GM18519 (cell line): ENCODE results near the gene SNCG.
"Not testable (repeated sequence)": the region's sequence is repeated elsewhere in the genome, so short reads cannot be mapped to it uniquely, and the experiment has no call there.

Source experiments
- ATAC-seq: cut with Tn5 transposase; IDR thresholded peaks from one replicate; pipeline ENCODE4 v1.9.1; 2021; ENCODE audit warnings: mild to moderate bottlenecking, moderate library complexity; ENCODE audit not compliant: unreplicated experiment, low FRiP score

SNCG gene

DNA sequence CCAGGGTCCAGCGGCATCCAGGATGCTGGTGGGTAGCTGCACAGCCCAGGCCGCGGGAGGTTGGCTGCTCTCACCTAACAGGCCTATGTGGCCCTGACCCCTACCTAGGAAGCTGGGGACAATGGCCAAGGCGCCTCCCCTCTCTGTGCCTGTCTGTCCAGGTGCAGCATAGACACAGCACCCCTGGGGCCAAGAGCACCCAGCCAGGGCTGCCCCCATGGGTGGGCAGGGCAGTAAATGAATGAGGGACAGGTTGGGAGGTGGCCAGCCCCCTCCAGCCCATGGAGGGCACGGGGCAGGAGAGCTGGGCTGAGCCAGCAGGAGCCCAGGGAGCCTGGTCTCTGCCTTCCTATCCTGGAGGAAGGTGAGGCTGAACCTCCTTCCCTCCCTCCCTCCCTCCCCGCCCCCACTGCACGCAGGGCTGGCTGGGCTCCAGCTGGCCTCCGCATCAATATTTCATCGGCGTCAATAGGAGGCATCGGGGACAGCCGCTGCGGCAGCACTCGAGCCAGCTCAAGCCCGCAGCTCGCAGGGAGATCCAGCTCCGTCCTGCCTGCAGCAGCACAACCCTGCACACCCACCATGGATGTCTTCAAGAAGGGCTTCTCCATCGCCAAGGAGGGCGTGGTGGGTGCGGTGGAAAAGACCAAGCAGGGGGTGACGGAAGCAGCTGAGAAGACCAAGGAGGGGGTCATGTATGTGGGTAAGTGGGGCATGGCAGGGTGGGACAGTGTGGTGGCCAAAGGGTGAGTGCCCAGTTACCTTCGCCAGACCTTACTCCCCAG, at the start of gene SNCG:
SNCG (plus strand) TSS at position 484 of the 785 bp plus-strand sequence; CDS start at position 583, 99 bp downstream.
- no peak for ATAC-seq

- ATAC-seq: no peak
These were observed 43.7 kb upstream of the SNCG start for GRCh38 chr10:86914734-86915133.

- ATAC-seq: no peak
These were observed 40.4 kb upstream of the SNCG start for GRCh38 chr10:86918022-86918471.

DNA sequence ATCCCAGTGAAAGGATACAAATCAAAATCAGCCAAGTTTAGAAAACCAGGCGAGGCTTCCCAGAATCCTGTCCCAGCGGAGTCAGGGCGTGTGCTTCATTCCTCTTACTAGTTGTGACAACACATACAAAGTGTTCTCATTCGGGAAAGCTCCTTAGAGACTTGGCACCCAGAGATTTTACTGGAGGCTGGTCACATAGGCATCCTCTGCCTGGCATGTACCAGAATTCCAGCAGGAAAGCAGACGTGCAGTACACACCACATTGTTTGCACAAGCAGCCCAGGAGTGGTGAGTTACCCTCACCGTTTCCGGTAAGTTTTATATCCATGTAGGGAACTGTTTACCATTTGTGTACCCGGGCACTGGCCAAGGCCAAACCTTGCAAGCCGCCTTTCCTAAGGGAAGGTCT, 35.8 kb upstream of the SNCG start:
- ATAC-seq: no peak

DNA sequence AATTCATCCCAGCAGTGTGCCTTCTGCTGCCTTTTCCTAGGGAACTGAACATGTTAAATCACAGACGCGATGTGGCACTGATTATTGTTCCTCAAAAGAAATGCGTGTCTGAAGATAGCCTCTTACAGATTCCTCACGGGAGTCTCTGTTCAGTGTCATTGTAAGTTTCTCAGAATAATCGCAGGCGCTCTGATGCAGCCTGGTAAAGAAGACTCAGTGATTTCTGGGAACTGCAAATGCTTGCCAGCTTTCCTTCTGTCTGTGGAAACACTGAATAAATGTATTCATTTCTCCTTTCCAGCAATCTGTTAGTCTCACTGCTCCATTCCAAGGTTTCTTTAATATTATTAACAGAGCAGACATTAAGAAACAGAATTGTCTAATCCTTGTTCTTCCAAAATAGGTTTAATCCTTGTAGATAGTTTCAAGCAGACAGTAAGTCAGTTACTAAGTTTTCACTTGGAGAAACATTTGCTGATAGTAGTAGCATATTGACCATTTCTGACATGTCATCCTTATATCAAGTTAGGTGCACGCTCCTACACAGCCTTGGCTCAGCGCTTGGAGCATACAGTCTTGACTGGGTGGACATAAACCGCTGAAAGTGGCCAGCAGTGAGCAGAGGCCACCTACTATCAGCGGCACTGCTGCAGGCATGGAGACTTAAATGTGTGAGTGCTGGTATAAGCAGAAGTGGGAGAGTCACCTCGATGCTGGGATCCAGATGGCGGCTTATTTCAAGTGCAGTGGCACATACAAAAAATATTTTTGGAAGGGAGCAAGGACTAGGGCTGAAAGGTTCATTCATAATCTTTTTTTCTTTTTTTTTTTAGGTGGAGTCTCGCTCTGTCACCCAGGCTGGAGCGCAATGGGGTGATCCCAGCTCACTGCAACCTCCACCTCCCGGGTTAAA, 28.7 kb upstream of the SNCG start:
- ATAC-seq: no peak

GRCh38 chr10:86931872-86932271, 26.5 kb upstream of the SNCG start:
- ATAC-seq: no peak

- ATAC-seq: no peak
These were observed 25.7 kb upstream of the SNCG start for GRCh38 chr10:86932674-86933073.

- ATAC-seq: not testable (repeated sequence)
These were observed 24.2 kb upstream of the SNCG start for GRCh38 chr10:86934162-86934711.

DNA sequence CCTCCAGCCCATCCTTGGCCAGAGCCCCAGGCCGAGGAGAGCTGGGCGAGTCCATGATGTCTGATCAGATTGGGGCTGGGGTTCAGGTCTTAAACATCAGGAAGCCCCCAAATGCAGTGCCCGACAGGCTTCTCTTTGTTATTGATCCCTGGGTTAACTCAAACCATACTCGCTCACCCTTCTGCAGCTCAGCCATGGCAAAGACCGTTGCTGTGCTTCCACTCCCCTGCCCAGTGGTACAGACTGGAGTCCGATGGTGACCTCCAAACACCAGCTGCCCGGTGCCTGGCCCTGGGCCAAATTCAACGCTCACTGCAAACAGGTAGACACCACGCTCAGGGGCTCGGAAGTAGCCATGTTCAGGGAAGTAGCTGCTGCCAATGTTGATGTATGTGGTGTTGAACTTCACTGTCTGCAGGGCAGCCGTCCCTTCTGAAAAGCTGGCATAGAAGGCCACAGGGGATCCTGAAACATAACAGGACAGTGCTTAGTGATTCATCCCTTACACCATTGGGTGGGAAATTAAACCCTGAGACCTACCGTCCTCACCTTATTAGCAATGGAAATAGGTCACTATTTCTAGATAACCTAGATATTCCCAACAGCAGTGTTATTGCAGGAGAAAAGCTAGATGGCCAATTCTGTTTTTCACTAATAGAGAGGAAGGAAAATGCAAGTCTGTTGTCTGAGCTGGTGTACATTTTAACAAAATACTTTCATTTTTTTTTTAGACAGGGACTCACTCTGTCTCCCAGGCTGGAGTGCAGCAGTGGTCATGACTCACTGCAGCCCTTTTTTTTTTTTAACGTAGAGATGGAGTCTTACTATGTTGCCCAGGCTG, 21.5 kb upstream of the SNCG start:
- no peak for ATAC-seq

GRCh38 chr10:86937502-86938154, 20.8 kb upstream of the SNCG start:
- ATAC-seq: no peak

- no peak for ATAC-seq
These were observed 20.1 kb upstream of the SNCG start for GRCh38 chr10:86938260-86938659.

GRCh38 chr10:86940076-86940475, 18.3 kb upstream of the SNCG start:
- not testable (repeated sequence) for ATAC-seq

DNA sequence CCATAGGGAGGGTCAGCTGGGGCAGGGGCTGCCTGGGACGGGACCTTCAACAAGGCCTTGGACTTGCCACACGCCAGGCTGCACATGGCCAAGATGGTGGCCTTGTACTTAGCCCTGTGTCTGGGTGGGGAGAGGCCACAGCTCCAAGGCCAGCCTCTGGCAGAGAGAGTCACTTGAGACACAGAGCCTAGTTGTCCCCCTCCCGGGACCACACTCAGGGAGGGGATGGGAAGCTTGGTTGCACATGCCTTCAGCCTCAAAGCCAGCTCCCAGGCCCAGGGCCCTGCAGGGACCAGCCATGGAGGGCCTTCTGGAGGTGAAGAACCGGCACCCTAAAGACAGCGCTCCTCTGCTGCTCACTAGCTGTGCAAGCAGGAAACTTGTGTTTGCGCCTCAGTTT, 17.7 kb upstream of the SNCG start:
- no peak for ATAC-seq

DNA sequence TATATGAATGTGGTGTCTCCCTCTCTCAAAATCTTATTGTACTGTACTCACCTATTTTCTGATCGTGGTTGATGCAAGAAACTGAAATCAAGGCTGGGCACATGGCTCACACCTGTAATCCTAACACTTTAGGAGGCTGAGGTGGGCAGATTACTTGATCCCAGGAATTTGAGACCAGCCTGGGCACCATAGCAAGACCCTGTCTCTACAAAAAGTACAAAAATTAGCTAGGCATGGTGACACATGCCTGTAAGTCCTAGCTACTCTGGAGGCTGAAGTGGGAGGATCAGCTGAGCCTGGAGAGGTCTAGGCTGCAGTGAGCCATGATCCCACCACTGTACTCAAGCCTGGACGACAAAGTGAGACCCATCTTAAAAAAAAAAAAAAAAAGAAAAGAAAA, 17.0 kb upstream of the SNCG start:
- no peak for ATAC-seq

GRCh38 chr10:86941991-86942421, 16.4 kb upstream of the SNCG start:
- ATAC-seq: no peak

DNA sequence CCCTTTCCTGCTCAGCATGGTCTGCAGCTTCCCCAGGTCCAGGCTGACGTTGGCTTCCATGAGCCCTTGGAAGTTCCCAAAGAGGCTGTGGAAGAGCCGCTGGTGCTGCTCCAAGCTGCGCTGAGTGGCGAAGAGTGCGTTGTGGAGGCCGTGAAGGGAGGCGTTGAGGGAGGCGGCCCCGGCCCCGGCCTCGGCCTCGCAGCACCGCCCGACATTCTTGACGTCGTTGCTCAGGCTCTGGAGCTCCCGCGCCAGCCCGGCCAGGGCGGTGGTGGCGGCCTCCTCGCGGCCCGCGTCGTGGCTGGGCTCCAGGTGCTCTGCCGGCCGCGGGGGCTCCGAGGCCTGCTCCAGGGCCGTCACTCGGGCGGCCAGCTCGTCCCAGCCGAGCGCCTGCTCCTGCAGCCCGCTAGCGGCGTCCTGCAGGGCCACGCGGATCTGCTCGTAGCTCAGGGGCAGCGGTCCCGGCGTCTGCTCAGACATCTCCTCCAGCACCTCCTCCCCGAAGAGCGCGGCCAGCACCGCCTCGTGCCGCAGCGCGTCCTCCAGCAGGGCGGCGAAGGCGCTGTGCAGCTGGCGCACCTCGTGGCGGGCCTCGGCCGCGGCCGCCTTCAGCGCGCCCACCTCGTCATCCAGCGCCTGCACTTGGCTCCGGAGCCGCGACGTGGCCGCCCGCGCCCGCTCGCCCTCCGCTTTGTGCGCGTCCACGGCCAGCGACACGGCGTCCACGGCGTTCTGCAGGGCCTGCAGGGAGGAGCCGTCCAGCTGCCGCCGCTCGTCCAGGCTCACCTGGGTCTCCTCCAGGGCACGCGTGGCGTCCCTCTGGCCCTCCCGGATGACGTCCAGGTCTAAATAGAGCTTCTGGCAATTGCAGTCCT, 15.7 kb upstream of the SNCG start:
- no peak for ATAC-seq

DNA sequence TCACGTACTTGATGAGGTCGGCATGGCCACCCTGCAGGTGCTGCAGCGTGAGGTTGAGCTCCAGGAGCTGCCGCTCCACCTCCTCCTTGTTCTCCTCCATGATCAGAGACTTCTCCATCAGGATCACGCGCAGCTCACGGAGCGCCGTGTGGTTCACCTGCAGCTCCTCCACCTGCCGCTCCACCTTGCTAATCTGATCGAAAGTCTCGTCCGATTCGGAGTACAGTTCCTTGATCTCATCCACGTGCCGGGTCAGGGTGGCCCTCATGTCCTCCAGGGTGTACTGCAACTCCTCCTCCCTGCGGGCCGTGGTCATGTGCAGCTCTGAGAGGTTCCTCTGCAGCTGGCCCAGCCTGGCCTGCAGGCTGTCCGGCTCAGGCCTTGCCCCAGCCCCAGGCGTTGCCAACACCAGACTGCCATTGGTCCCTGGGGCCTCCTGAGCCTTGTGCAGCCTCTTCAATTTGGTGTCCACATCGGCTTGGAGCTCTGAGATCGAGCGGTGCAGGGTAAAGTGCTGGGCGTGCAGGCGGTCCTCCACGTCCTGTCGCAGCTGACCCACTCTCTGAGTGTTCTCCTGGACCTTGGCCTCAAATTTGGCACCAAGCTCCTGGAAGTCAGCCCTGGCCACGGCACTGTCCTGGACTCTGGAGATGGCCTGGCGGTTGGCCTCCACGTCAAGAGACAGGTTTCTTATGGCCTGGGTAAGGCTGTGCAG, 14.9 kb upstream of the SNCG start:
- ATAC-seq: no peak

DNA sequence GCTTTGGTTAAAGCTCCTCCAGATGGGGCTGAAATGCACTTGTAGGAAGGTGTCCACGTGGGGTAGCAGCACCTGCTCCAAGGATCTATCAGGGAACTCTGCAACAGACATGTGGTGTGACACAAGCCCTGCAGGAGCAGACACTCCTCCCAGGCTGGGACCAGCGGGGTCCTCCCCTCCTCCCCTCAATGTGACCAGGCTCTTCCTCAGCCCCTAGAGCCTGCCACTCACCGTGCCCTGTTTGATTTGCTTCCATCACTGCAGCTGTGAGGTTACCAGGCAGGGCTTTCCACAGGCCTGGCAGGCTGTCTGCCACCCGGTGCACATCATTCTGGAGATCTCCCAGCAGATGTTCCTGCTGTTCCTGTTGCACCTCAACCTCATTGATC, 14.4 kb upstream of the SNCG start:
- ATAC-seq: no peak
